ENCODE results near the gene IPP.

The IPP gene

DNA sequence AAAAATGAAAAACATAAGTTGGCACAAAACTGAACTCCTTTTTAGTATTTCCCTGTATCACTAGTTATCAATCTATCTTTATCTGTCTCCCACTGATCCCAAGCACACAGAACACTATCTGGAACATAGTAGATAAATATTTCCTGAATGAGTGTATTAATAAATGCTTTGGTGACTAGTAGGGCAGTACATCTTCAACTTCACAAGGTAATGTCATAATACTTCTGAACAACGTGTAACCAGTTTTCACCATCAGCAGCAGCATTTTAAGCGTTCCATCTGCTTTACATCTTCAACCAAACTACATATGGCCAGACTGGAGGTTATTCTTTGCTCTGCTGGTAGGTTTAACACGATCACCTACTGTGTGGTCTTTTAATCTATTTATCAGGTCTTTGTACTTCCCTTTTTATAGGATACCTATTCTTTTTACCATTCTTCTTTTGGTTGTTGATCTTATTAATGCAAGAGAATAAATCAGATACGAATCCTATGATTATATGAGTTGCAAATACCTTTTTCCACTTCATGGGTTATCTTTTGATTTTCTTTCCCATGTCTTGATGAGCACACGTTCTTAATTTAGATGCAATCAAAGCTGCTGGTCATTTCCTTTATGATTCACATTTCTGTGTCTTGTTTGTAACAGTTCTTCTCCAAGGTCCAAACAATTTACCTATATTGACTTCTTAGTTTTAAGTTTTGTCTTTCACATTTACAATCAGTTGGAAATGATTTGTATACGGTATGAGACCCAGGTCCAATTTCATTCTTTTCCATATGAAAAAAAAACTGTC lies 80.4 kb downstream of the IPP start:
- Histone ChIP-seq H3K9me3 (ENCODE audit: control insufficient read depth, insufficient read depth, low read length) (no peaks in the 10 kb centered on the region), H3K36me3 (ENCODE audit: control insufficient read depth, low read length) (peaks cover 46% of the 10 kb centered on the region), H4K20me1 (ENCODE audit: control insufficient read depth, insufficient read depth, low read depth, low read length) (peaks cover 33% of the 10 kb centered on the region; the same call in 1 of the 2 replicates), H3K27ac (ENCODE audit: low read depth, low read length) (no peak overlapping the region), H3K4me1 (ENCODE audit: control insufficient read depth, low read length) (0 out of 2 replicates have a peak, but pooled peaks cover 7% of the 10 kb centered on the region), H3K9me2 (replicated peaks; ENCODE audit: control insufficient read depth, low read length) (no peaks in the 10 kb centered on the region), H3K79me2 (ENCODE audit: control insufficient read depth, low read length) (peaks cover 100% of the 10 kb centered on the region), H3F3A (ENCODE audit: control insufficient read depth, insufficient read depth) (peaks cover 3% of the 10 kb centered on the region), H3K4me3 (ENCODE audit: low read length) (no peak overlapping the region), H3K4me2 (ENCODE audit: low read length) (no peak overlapping the region), H3K27me3 (ENCODE audit: control insufficient read depth, low read length) (no peaks in the 10 kb centered on the region)
- TF ChIP-seq, protein P1, sequence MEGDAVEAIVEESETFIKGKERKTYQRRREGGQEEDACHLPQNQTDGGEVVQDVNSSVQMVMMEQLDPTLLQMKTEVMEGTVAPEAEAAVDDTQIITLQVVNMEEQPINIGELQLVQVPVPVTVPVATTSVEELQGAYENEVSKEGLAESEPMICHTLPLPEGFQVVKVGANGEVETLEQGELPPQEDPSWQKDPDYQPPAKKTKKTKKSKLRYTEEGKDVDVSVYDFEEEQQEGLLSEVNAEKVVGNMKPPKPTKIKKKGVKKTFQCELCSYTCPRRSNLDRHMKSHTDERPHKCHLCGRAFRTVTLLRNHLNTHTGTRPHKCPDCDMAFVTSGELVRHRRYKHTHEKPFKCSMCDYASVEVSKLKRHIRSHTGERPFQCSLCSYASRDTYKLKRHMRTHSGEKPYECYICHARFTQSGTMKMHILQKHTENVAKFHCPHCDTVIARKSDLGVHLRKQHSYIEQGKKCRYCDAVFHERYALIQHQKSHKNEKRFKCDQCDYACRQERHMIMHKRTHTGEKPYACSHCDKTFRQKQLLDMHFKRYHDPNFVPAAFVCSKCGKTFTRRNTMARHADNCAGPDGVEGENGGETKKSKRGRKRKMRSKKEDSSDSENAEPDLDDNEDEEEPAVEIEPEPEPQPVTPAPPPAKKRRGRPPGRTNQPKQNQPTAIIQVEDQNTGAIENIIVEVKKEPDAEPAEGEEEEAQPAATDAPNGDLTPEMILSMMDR (IDR thresholded peaks at IDR 0.05; ENCODE audit: low read depth, low read length, poor library complexity, severe bottlenecking) = no peak
- TF ChIP-seq EZH2phosphoT487 (IDR thresholded peaks at IDR 0.05; ENCODE audit: borderline replicate concordance, low read length) = no peak

GRCh38 chr1:45669379-45669778 lies 81.1 kb downstream of the IPP start:
- no peaks in the 10 kb centered on the region for H3K27me3 ChIP-seq (ENCODE audit: control insufficient read depth, low read length)
- H3K9me2 ChIP-seq (replicated peaks; ENCODE audit: control insufficient read depth, low read length) = no peaks in the 10 kb centered on the region
- H3K36me3 ChIP-seq (ENCODE audit: control insufficient read depth, low read length) = peaks cover 42% of the 10 kb centered on the region
- H3K79me2 ChIP-seq (ENCODE audit: control insufficient read depth, low read length) = peaks cover 100% of the 10 kb centered on the region
- no peak overlapping the region for H3K4me2 ChIP-seq (ENCODE audit: low read length)
- no peaks in the 10 kb centered on the region for H3K9me3 ChIP-seq (ENCODE audit: control insufficient read depth, insufficient read depth, low read length)
- TF ChIP-seq, protein P1 (IDR thresholded peaks at IDR 0.05; ENCODE audit: low read depth, low read length, poor library complexity, severe bottlenecking) = no peak
- no peak for TF ChIP-seq EZH2phosphoT487 (IDR thresholded peaks at IDR 0.05; ENCODE audit: borderline replicate concordance, low read length)
- H3F3A ChIP-seq (ENCODE audit: control insufficient read depth, insufficient read depth) = peaks cover 3% of the 10 kb centered on the region
- H3K27ac ChIP-seq (ENCODE audit: low read depth, low read length) = no peak overlapping the region
- no peak overlapping the region for H3K4me3 ChIP-seq (ENCODE audit: low read length)
- H3K4me1 ChIP-seq (ENCODE audit: control insufficient read depth, low read length) = 0 out of 2 replicates have a peak, but pooled peaks cover 7% of the 10 kb centered on the region
- H4K20me1 ChIP-seq (ENCODE audit: control insufficient read depth, insufficient read depth, low read depth, low read length) = peaks cover 33% of the 10 kb centered on the region; the same call in 1 of the 2 replicates

- peaks cover 33% of the 10 kb centered on the region; the same call in 1 of the 2 replicates for H4K20me1 ChIP-seq (ENCODE audit: control insufficient read depth, insufficient read depth, low read depth, low read length)
- H3K79me2 ChIP-seq (ENCODE audit: control insufficient read depth, low read length) = peaks cover 100% of the 10 kb centered on the region
- H3K9me3 ChIP-seq (ENCODE audit: control insufficient read depth, insufficient read depth, low read length) = no peaks in the 10 kb centered on the region
Observed at GRCh38 chr1:45668526-45668925, 81.9 kb downstream of the IPP start.

More at GRCh38 chr1:45668526-45668925, 81.9 kb downstream of the IPP start:
- no peak overlapping the region for H3K27ac ChIP-seq (ENCODE audit: low read depth, low read length)
- H3K4me2 ChIP-seq (ENCODE audit: low read length) = no peak overlapping the region
- no peaks in the 10 kb centered on the region for H3K9me2 ChIP-seq (replicated peaks; ENCODE audit: control insufficient read depth, low read length)
- no peaks in the 10 kb centered on the region for H3K27me3 ChIP-seq (ENCODE audit: control insufficient read depth, low read length)
- peaks cover 3% of the 10 kb centered on the region for H3F3A ChIP-seq (ENCODE audit: control insufficient read depth, insufficient read depth)
- no peak overlapping the region for H3K4me3 ChIP-seq (ENCODE audit: low read length)
- 0 out of 2 replicates have a peak, but pooled peaks cover 7% of the 10 kb centered on the region for H3K4me1 ChIP-seq (ENCODE audit: control insufficient read depth, low read length)
- H3K36me3 ChIP-seq (ENCODE audit: control insufficient read depth, low read length) = peaks cover 40% of the 10 kb centered on the region
- TF ChIP-seq, protein P1 (IDR thresholded peaks at IDR 0.05; ENCODE audit: low read depth, low read length, poor library complexity, severe bottlenecking) = no peak
- no peak for TF ChIP-seq EZH2phosphoT487 (IDR thresholded peaks at IDR 0.05; ENCODE audit: borderline replicate concordance, low read length)

Data from DOHH2 (cell line).